RPMI7951 (cell line): ENCODE data around the gene ETS2. TPM values are rescaled to one million over a fixed set of nuclear protein-coding genes. Genes with fewer than 3 reads are reported as not detected.

Source experiments
- DNase-seq: peaks from one replicate; pipeline ENCODE4 v3.0.0-alpha.2; 2012; ENCODE audit warnings: low read depth
- total RNA-seq: library from RNA; depleted of rRNA; stranded (reverse); fragments of >200 nt; shearing (Covaris generic); gene quantifications from 2 replicates; pipeline ENCODE4 v1.2.3, GENCODE V29; 2014

ETS2 gene
- total RNA-seq, 1 experiment from 2014 or later = 16.0 TPM

GRCh38 chr21:38800924-38801744 is 4.6 kb upstream of the ETS2 start:
- DNase-seq = no peak

DNA sequence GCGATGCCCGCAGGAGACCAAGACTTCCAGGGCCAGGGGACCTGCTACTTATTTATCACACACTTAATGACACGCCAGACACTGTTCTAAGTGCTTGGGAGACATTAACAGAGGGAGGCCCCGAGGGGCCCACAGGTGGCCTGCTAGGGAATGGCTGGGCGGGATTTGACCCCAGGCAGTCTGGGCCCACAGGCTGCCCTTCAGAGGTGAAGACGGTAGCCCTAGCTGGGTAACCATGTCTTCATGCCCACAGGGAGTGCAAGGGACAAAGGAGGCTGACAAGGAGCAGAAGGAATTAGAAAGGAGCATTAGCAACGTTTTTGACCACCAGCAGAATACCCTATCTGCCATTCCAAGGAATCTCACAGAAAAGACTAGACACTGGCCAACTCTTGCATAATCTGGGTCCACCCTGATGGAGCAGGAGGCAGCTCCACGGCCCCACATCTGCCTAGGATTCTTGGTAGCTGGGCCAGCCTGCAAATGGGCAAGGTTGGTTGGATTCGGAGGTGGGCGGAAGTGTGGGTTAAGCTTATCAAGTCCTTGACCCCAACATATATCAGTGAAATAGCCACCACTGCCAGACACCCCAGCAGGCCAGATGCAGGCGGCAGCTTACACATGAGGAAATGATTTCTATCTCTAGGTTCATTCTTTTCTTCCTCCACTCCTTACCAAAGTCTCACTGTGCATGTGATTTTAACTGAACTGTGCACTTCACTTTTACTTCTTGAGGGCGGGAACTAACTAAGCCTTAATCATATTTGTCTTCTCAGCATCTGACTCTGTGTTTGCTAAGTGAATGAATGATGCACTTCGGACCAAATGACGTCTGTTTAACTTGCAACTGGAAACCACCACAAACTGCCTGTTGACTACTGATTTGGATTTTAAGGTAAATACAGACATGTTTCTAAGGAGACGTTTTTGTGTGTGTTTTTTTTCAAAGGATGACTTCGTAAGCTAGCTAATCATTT is 3.4 kb upstream of the ETS2 start:
- DNase-seq = no peak

- no peak for DNase-seq
Observed at GRCh38 chr21:38803075-38803660, 2.6 kb upstream of the ETS2 start.

DNA sequence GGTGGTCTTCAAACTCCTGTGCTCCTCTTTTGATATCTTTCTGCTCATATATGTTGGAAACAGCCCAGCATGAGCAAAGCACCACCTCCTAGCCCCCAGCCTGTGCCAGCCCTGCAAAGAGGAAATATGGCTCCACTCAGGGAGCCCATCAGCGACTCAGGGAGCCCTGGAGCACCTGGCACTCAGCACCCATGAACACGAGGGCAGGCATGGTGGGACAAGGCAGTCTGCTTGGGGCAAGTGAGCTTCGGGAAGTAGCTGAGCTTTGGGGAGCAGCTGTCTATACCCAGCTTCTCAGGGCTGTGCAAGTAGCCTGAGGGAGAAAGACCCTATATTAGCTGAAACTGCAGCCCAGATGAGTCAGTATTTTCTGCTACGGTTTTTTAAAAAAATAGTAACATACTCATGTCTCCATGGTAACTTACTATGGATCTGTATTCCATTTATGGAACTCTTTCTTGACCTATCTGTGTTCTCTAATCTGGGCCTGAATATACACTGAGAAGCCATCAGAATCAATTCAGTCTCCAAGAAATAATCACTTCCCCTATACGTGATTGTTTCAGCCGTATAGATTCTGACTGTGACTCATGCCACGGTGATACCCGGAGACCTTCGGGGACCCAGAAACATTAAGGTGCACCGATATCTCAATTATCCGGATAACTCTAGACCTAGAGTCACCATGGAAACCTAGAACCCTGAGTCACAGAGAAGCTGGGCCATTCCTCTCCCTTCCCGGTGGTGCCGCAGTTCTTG is 1.5 kb upstream of the ETS2 start:
- peak; percentile 42 for DNase-seq

GRCh38 chr21:38804789-38805327 is 871 bp upstream of the ETS2 start:
- peak; percentile 66 for DNase-seq

DNA sequence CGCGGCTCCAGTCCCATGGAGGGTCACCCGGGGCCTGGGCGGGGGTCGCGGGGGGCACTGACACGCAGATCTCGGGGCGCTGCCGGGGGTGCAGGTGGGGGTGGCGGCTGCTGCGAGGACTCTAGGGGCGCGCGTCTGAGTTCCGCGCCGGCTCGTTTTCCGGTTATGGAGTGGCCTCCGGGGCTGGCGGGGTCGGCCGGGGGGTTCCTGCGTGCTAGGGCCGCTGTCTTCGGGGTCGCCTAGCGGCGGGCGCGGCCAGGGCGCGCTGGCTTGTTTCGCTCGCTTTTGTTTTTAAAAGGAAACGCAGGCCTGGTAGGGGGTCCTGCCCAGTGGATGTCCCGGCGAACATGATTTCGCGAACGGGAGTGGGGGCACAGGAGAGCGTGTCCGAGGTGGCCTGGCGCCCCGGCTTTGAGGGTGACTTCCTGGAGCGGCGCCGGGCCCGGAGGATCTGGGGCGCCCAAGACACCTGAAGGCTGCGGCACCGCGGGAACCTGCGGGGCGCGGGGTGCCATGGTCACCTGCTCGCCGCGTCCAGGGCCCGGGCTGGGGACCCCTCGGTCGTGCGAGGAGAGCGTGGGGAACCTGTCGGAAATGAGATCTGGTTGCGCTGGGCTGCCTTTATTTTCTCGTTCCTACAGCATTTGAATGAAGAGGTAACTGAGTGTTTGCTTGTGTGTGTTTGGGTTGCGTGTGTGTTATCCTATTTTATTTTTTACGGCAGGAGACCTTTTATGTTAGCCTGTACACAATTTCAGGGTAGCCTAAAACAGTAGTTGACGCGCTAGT is 618 bp downstream of the ETS2 start:
- DNase-seq = no peak

GRCh38 chr21:38806942-38807284 is 1.2 kb downstream of the ETS2 start:
- peak; percentile 31 for DNase-seq

DNA sequence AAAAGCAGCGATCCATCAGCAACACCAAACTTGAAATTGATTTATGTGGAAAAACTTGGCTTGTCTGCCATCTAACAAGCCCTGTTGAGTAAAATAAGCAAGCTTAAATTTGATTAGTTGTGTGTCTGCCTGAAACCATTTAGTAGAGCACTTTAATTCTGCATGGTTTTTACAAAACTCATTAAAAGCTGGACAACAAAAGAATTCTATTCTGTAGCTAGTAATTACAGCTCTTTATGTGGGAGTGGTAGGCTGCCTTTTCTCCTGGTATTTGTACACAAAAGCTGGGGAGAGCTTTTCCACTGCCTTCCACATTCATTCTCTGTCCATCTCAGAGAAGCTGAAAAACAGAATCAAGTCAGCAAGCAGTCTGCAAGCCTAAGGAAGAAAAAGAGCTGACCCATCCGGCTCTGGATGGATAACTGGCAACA is 1.7 kb downstream of the ETS2 start:
- no peak for DNase-seq

DNA sequence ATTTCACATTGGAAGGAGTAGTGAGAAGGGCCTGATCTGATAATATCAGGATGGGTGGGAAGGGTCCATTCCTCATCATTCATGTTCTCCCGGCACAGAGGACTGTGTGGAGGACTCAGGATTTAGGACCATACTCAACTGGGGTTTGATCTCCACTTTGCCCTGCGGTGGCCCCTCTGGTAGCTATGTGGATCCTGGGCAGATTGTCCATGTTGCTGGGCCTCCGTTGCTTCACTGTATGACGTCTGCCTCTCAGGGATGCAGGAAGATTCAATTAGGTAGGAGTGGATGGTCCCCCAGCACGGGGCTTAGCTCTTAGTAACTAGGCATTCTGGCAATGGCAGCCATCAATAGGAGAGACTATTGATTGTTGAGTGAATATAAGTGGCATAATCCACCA is 2.3 kb downstream of the ETS2 start:
- no peak for DNase-seq

- no peak for DNase-seq
Observed at GRCh38 chr21:38809198-38809878, 3.6 kb downstream of the ETS2 start.

DNA sequence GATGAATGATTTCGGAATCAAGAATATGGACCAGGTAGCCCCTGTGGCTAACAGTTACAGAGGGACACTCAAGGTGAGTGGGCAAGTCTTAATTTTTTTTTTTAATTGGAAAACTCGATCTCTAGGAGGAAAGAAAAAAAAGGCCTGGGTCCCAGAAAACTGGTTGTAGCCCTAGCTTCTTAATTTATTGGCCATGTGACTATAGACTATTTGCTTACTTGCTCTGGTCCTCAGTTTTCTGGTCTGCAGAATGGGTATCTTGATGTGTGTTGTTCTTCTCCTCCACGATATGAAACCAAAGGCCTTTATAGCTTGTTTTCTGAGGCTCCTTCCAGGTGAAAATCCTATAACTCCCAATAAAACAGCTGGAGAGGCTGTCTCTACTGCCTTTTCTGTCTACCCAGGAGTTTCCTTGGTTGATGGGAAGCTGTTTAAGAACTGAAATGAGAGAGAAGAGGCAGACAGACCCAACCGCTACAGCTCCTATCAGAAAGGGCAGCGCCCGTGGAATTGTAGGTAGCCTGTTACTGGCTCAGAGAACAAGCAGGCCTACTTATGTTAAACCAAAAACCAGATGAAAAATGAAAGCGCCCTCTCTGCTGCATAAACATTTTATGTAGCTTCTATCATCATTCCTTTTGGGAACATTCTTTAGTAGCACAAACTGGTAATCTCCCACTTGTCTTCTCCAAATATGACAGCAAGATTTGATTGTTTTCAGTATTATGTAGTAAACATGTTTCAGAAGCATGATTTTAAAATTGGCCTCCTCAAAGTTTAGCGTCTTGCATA is 4.5 kb downstream of the ETS2 start:
- DNase-seq = no peak

GRCh38 chr21:38810826-38811164 is 5.1 kb downstream of the ETS2 start:
- no peak for DNase-seq

- peak; percentile 76 for DNase-seq
Observed at GRCh38 chr21:38811257-38811656, 5.5 kb downstream of the ETS2 start.

GRCh38 chr21:38813143-38813542 is 7.4 kb downstream of the ETS2 start:
- DNase-seq = no peak

GRCh38 chr21:38813547-38813946 is 7.8 kb downstream of the ETS2 start:
- DNase-seq = no peak

- DNase-seq = no peak
Observed at GRCh38 chr21:38814126-38815059, 8.7 kb downstream of the ETS2 start.

DNA sequence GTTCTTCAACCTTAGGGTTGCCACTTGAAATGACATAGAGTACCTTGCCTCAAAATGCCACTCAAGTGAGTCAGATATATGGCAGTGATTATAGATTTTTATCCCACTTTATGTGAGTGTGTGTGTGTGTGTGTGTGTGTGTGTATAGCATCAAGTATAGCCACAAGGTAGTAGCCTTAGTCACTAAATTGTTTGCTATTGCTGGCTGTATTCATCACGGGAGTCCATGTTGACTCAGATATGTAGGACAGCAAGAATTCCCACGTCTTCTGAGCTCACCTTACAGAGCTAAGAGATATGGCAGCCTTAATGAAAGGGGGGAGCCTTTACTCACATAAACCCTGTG is 9.3 kb downstream of the ETS2 start:
- no peak for DNase-seq

DNA sequence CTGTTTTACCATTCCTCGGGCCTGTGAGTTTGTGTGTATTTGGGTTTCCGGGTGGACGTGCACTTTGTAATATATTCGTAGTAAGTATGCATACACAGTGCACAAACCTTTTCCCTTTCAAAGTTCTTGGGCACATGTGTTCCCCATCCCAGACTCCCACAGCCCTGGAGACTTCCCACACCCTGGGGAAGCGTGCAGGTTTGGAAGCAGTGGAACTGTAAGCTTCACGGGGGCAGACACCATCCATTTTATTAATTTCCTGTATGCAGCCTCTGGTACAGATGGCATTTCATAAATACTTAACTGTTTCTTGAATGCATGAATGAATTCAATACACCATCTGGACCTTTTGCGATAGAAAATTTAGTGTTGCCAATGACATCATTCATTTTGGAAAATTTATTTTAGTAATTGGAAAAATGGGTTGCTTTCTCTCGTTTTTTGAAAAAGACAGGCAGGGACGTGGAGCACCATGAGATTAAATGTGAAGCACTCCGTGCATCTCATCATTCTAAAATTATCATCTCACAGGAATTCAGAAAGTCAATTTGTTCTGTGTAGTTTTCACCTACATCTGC is 10.8 kb downstream of the ETS2 start:
- no peak for DNase-seq
